HCT116 (cell line): Measurements from ENCODE around the gene WNK1. TPM values are rescaled to one million over a fixed set of nuclear protein-coding genes. Genes with fewer than 3 reads are reported as not detected.

Source experiments
- ATAC-seq: fragments of 200-7000 bp; cut with Tn5 transposase; 2 replicates; pipeline ENCODE4 v1.9.1; 2020; ENCODE audit warnings: mild to moderate bottlenecking, moderate library complexity
- BruUV-seq: library from RNA; stranded (reverse); fragments of 400-500 nt; replicated peaks from 2 replicates; lab custom pipeline; 2021; lab: Mats Ljungman, UMichigan
- CTCF ChIA-PET: fragments of 300-600 bp; sonication (Branson Sonifier 250); formaldehyde crosslinking; loops from one replicate; lab custom pipeline; 2021; ENCODE audit warnings: antibody characterized with exemption; lab: Charles Lee
- POLR2A ChIA-PET: fragments of 300-600, 350-600 bp; sonication (Branson Sonifier 250); formaldehyde crosslinking; loops from one replicate; lab custom pipeline; 2021; ENCODE audit warnings: antibody characterized with exemption; lab: Charles Lee
- RAD21 ChIA-PET, 2 experiments: fragments of 300-600 bp; sonication (Branson Sonifier 250); formaldehyde crosslinking; loops; one replicate each; lab custom pipeline; 2023; ENCODE audit warnings: low total read pairs in 2 of 2; ENCODE audit not compliant: uncharacterized antibody in 2 of 2, unreplicated experiment in 2 of 2, low non-redundant PET in 1 of 2; lab: Charles Lee
- DNase-seq: peaks from one replicate; pipeline ENCODE4 v3.0.0-alpha.2; 2010; ENCODE audit warnings: low read depth, low spot score
- H2AFZ ChIP-seq: fragments of 200-600 bp; shearing (Covaris generic), sonication (generic); 2 replicates; pipeline ENCODE4 v1.6.1; 2017; ENCODE audit warnings: low read depth, mixed run types, mixed read lengths, antibody characterized with exemption, low read length; ENCODE audit not compliant: poor library complexity, severe bottlenecking
- H3K27ac ChIP-seq: 2 replicates; pipeline ENCODE4 v1.5.1; 2012; ENCODE audit warnings: low read depth, low read length
- H3K27me3 ChIP-seq: fragments of 200-600 bp; sonication (generic); 2 replicates; pipeline ENCODE4 v1.6.1; 2016; ENCODE audit warnings: mixed run types, low read length, mixed read lengths; ENCODE audit not compliant: insufficient read depth
- H3K36me3 ChIP-seq, 2 experiments: fragments of 200-500 bp in 1 of 2; fragments of 200-600 bp in 1 of 2; sonication (Bioruptor generic) in 1 of 2; sonication (generic) in 1 of 2; 2 replicates each; pipeline versions ENCODE4 v1.5.1 to v1.6.1; 2014 to 2016; ENCODE audit warnings: low read length in 2 of 2, inconsistent platforms in 1 of 2, mixed read lengths in 1 of 2, mixed run types in 1 of 2; ENCODE audit not compliant: insufficient read depth in 2 of 2, control insufficient read depth in 1 of 2
- H3K4me1 ChIP-seq, 2 experiments: fragments of 200-600 bp in 1 of 2; sonication (generic) in 1 of 2; 2 replicates each; pipeline versions ENCODE4 v1.5.1 to v1.6.1; 2012 to 2017; ENCODE audit warnings: low read length in 2 of 2, inconsistent platforms in 1 of 2, mild to moderate bottlenecking in 1 of 2, mixed read lengths in 1 of 2, mixed run types in 1 of 2, moderate library complexity in 1 of 2; ENCODE audit not compliant: insufficient read depth in 2 of 2, control insufficient read depth in 1 of 2
- H3K4me2 ChIP-seq: fragments of 200-600 bp; sonication (generic); 2 replicates; pipeline ENCODE4 v1.6.1; 2017; ENCODE audit warnings: mixed run types, low read length, mixed read lengths
- H3K4me3 ChIP-seq, 2 experiments: fragments of 200-600 bp in 1 of 2; sonication (generic) in 1 of 2; replicated peaks in 1 of 2; 2 replicates each; pipeline ENCODE4 v1.5.1; 2011 to 2016; ENCODE audit warnings: low read length in 2 of 2, control low read depth in 1 of 2, low read depth in 1 of 2, mild to moderate bottlenecking in 1 of 2, mixed read lengths in 1 of 2, mixed run types in 1 of 2
- H3K79me2 ChIP-seq: fragments of 200-600 bp; sonication (generic); 2 replicates; pipeline ENCODE4 v1.6.1; 2017; ENCODE audit warnings: mild to moderate bottlenecking, mixed run types, low read length, moderate library complexity, mixed read lengths; ENCODE audit not compliant: insufficient read depth
- H3K9ac ChIP-seq: fragments of 200-600 bp; sonication (generic); 2 replicates; pipeline ENCODE4 v1.6.1; 2016; ENCODE audit warnings: low read length, mixed read lengths
- H3K9me2 ChIP-seq: fragments of 200-600 bp; sonication (generic), shearing (Covaris generic); 2 replicates; pipeline ENCODE4 v1.6.1; 2017; ENCODE audit warnings: mixed run types, mild to moderate bottlenecking, moderate library complexity; ENCODE audit not compliant: insufficient read depth
- H3K9me3 ChIP-seq, 2 experiments: fragments of 200-500 bp in 1 of 2; fragments of 200-600 bp in 1 of 2; sonication (Bioruptor generic) in 1 of 2; sonication (generic) in 1 of 2; 2 replicates each; pipeline ENCODE4 v1.6.1; 2014 to 2017; ENCODE audit warnings: low read length in 2 of 2, mixed read lengths in 2 of 2, inconsistent platforms in 1 of 2, low read depth in 1 of 2, mild to moderate bottlenecking in 1 of 2, mixed run types in 1 of 2, moderate library complexity in 1 of 2; ENCODE audit not compliant: control insufficient read depth in 1 of 2, insufficient read depth in 1 of 2
- H4K20me1 ChIP-seq: fragments of 200-600 bp; sonication (generic), shearing (Covaris generic); 2 replicates; pipeline ENCODE4 v1.6.1; 2017; ENCODE audit warnings: mixed run types, mild to moderate bottlenecking, moderate library complexity; ENCODE audit not compliant: insufficient read depth
- ATF3 ChIP-seq: IDR thresholded peaks from 2 replicates; pipeline ENCODE4 v1.6.1; 2012
- CEBPB ChIP-seq: IDR thresholded peaks from 2 replicates; pipeline ENCODE4 v1.6.1; 2012; ENCODE audit warnings: low read depth
- CTCF ChIP-seq, 3 experiments: fragments of 200-600 bp in 1 of 3; sonication (generic) in 1 of 3; IDR thresholded peaks in 2 of 3; conservative IDR thresholded peaks in 1 of 3; 2 replicates each; pipeline ENCODE4 v1.5.1; 2012 to 2017; ENCODE audit warnings: low read depth in 2 of 3, low read length in 2 of 3, antibody characterized with exemption in 1 of 3, borderline replicate concordance in 1 of 3, control low read depth in 1 of 3, mild to moderate bottlenecking in 1 of 3, mixed read lengths in 1 of 3, mixed run types in 1 of 3, moderate library complexity in 1 of 3; ENCODE audit not compliant: insufficient read depth in 1 of 3
- EZH2 ChIP-seq: fragments of 200-600 bp; sonication (generic); IDR thresholded peaks from 2 replicates; pipeline ENCODE4 v1.6.1; 2017; ENCODE audit warnings: antibody characterized with exemption, mixed run types
- EZH2phosphoT487 ChIP-seq: fragments of 200-600 bp; IDR thresholded peaks from 2 replicates; pipeline ENCODE4 v1.6.1; 2018; ENCODE audit warnings: antibody characterized with exemption, borderline replicate concordance
- FOSL1 ChIP-seq: IDR thresholded peaks from 2 replicates; pipeline ENCODE4 v1.6.1; 2012; ENCODE audit warnings: low read depth
- JUND ChIP-seq: IDR thresholded peaks from 2 replicates; pipeline ENCODE4 v1.6.1; 2012
- MAX ChIP-seq: IDR thresholded peaks from 2 replicates; pipeline ENCODE4 v1.6.1; 2012
- POLR2AphosphoS5 ChIP-seq: IDR thresholded peaks from 2 replicates; pipeline ENCODE4 v1.6.1; 2011; ENCODE audit warnings: mild to moderate bottlenecking, low read depth, low read length, moderate library complexity
- RAD21 ChIP-seq: IDR thresholded peaks from 2 replicates; pipeline ENCODE4 v1.6.1; 2012; ENCODE audit warnings: low read depth, mild to moderate bottlenecking
- REST ChIP-seq: IDR thresholded peaks from 2 replicates; pipeline ENCODE4 v1.6.1; 2012; ENCODE audit warnings: low read depth
- SIN3A ChIP-seq: IDR thresholded peaks from 2 replicates; pipeline ENCODE4 v1.6.1; 2012; ENCODE audit warnings: low read depth
- ZNF274 ChIP-seq: fragments of 200-500 bp; sonication (Bioruptor generic); IDR thresholded peaks from 2 replicates; pipeline ENCODE4 v1.6.1; 2014; ENCODE audit warnings: mild to moderate bottlenecking, low read depth, low read length, inconsistent platforms
- intact Hi-C: fragments of 100-400 bp; cut with micrococcal nuclease; formaldehyde crosslinking; loops from 2 replicates; pipeline ENCODE4 v1.10.0; 2022
- total RNA-seq: library from RNA; stranded (reverse); gene quantifications from one replicate; pipeline ENCODE4 v1.2.1, GENCODE V29; 2021; ENCODE audit not compliant: unreplicated experiment

Gene WNK1
- total RNA-seq, 1 experiment from 2014 or later, result 81.0 TPM

GRCh38 chr12:837548-837947 is 85.2 kb downstream of the WNK1 start:
- intact Hi-C loops, result no loop called here
- no peaks in the 10 kb centered on the region for H3K27me3 ChIP-seq
- ATAC-seq, result no peak
- ChIA-PET RAD21 (no interaction called here), CTCF (no interaction called here), POLR2A (no interaction called here)
- BruUV-seq, result no TSS peak
- no peak overlapping the region for H3K27ac ChIP-seq
- TF ChIP-seq FOSL1, result no peak
- TF ChIP-seq ATF3, result no peak
- TF ChIP-seq POLR2AphosphoS5, result no peak
- TF ChIP-seq MAX, result no peak
- no peak for TF ChIP-seq CEBPB
- no peak for TF ChIP-seq JUND
- TF ChIP-seq CTCF (IDR thresholded peaks at IDR 0.05 in 2 of 3, conservative IDR thresholded peaks at IDR 0.05 in 1 of 3; ENCODE audit: borderline replicate concordance in 1 of 3, insufficient read depth in 1 of 3, low read depth in 2 of 3, low read length in 2 of 3), result no peak
- TF ChIP-seq REST, result no peak
- TF ChIP-seq RAD21, result no peak
- TF ChIP-seq EZH2phosphoT487, result no peak
- no peak for TF ChIP-seq ZNF274
- TF ChIP-seq EZH2, result no peak
- TF ChIP-seq SIN3A, result no peak
- H3K4me3 ChIP-seq, result no peak overlapping the region
- no peaks in the 10 kb centered on the region for H3K9me2 ChIP-seq
- no peaks in the 10 kb centered on the region for H3K9me3 ChIP-seq
- no peak overlapping the region for H3K9ac ChIP-seq
- H3K36me3 ChIP-seq, result peaks cover 0 to 3% of the 10 kb centered on the region in 2 experiments; a peak in 1 of 4 replicates
- H3K4me2 ChIP-seq, result no peak overlapping the region
- peaks cover 9% of the 10 kb centered on the region for H4K20me1 ChIP-seq
- H2AFZ ChIP-seq, result no peak overlapping the region
- peaks cover 27% of the 10 kb centered on the region; the same call in 1 of the 2 replicates for H3K79me2 ChIP-seq
- no peak for DNase-seq
- H3K4me1 ChIP-seq, result no peaks in the 10 kb centered on the region
